PC-9 (cell line): ENCODE results near the gene BDH1. TPM values are rescaled to one million over a fixed set of nuclear protein-coding genes. Genes with fewer than 3 reads are reported as not detected.

Experiments used
- BruUV-seq: library from RNA; stranded (reverse); fragments of 400-500 nt; replicated peaks from 2 replicates; lab custom pipeline; 2021; lab: Mats Ljungman, UMichigan
- CTCF ChIA-PET: fragments of 300-600 bp; sonication (Branson Sonifier 250); formaldehyde crosslinking; loops from one replicate; lab custom pipeline; 2022; ENCODE audit warnings: antibody characterized with exemption; lab: Charles Lee
- POLR2A ChIA-PET: fragments of 300-600 bp; sonication (Branson Sonifier 250); formaldehyde crosslinking; loops from one replicate; lab custom pipeline; 2022; ENCODE audit warnings: antibody characterized with exemption; ENCODE audit not compliant: unreplicated experiment; lab: Charles Lee
- DNase-seq, 2 experiments: peaks; one replicate each; pipeline versions ENCODE4 v3.0.0 to v3.0.0-alpha.2; 2015 to 2022; ENCODE audit warnings: mixed read lengths in 1 of 2
- H2AFZ ChIP-seq: fragments of 200-600 bp; sonication (generic); 2 replicates; pipeline ENCODE4 v1.8.1; 2017; ENCODE audit warnings: antibody characterized with exemption
- H3F3A ChIP-seq: fragments of 200-600 bp; sonication (generic); 2 replicates; pipeline ENCODE4 v1.8.1; 2017; ENCODE audit warnings: antibody characterized with exemption, mild to moderate bottlenecking, low read depth; ENCODE audit not compliant: insufficient read depth
- H3K27ac ChIP-seq: fragments of 200-600 bp; sonication (generic); 2 replicates; pipeline ENCODE4 v1.6.1; 2016; ENCODE audit warnings: mixed run types
- H3K27me3 ChIP-seq: fragments of 200-600 bp; sonication (generic); 2 replicates; pipeline ENCODE4 v1.6.1; 2016; ENCODE audit warnings: low read depth, mixed run types; ENCODE audit not compliant: insufficient read depth
- H3K36me3 ChIP-seq: fragments of 200-600 bp; sonication (generic); 2 replicates; pipeline ENCODE4 v1.6.1; 2016; ENCODE audit warnings: low read depth, mixed run types
- H3K4me1 ChIP-seq: fragments of 200-600 bp; sonication (generic); replicated peaks from 2 replicates; pipeline ENCODE4 v1.6.1; 2016; ENCODE audit warnings: mixed run types; ENCODE audit not compliant: insufficient read depth
- H3K4me2 ChIP-seq: fragments of 200-600 bp; sonication (generic); 2 replicates; pipeline ENCODE4 v1.6.1; 2017; ENCODE audit warnings: mixed run types
- H3K4me3 ChIP-seq: fragments of 200-600 bp; sonication (generic); 2 replicates; pipeline ENCODE4 v1.6.1; 2016; ENCODE audit warnings: mixed run types
- H3K79me2 ChIP-seq: fragments of 200-600 bp; sonication (generic); 2 replicates; pipeline ENCODE4 v1.6.1; 2017; ENCODE audit warnings: low read depth, mixed run types
- H3K9me2 ChIP-seq: fragments of 200-600 bp; sonication (generic); 2 replicates; pipeline ENCODE4 v1.8.1; 2017; ENCODE audit warnings: mild to moderate bottlenecking; ENCODE audit not compliant: insufficient read depth
- H3K9me3 ChIP-seq: fragments of 200-600 bp; sonication (generic); 2 replicates; pipeline ENCODE4 v1.8.1; 2016; ENCODE audit warnings: low read depth; ENCODE audit not compliant: insufficient read depth
- H4K20me1 ChIP-seq: fragments of 200-600 bp; sonication (generic); 2 replicates; pipeline ENCODE4 v1.8.1; 2017; ENCODE audit not compliant: insufficient read depth
- CTCF ChIP-seq: fragments of 200-600 bp; sonication (generic); conservative IDR thresholded peaks from 2 replicates; pipeline ENCODE4 v1.6.1; 2017; ENCODE audit warnings: mixed run types, antibody characterized with exemption, mild to moderate bottlenecking, moderate library complexity
- EZH2 ChIP-seq: fragments of 200-600 bp; sonication (generic); IDR thresholded peaks from 2 replicates; pipeline ENCODE4 v1.8.0; 2017; ENCODE audit warnings: antibody characterized with exemption, low read depth
- intact Hi-C: fragments of 100-400 bp; cut with micrococcal nuclease; formaldehyde crosslinking; loops from one replicate; pipeline ENCODE4 v1.10.0; 2022; ENCODE audit not compliant: unreplicated experiment
- total RNA-seq: library from RNA; stranded (reverse); gene quantifications from 2 replicates; pipeline ENCODE4 v1.2.3, GENCODE V29; 2021

The BDH1 gene
- total RNA-seq, 1 experiment from 2014 or later: 55.1 TPM

DNA sequence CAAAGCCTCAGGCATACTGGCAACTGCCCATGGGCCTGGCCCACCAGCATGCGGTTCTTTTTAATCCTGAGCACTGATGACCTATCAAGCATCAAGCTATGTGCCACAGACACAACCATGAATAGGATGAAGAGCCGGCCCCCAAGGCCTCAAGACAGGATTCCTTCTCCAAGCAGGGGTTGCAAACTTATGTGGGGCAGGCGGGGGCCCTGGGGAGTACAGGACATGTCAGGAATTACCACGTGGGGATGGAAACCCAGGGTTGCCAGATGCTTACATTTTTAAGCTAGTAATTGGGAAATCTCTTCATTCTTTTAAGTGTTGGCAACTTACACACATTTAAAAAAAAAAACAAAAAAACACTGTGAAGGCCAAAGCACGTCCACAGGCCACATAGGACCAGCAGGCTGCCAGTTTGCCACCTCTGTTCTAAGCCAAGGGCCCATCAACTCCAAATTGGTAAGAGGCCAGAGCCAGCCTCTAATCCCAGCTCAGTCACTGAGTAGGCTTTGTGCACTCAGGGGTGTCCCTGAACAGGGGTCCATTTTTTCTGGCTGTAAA lies 32.8 kb downstream of the BDH1 start:
- no peaks in the 10 kb centered on the region for H3K27me3 ChIP-seq
- CTCF ChIA-PET: interaction anchor here (0.6 kb wide), 1 partner anchor 291 kb away, joined by 9 read pairs; no protein-coding TSS in a partner anchor

GRCh38 chr3:197522183-197522715 lies 33.5 kb downstream of the BDH1 start:
- BruUV-seq: no TSS peak
- Histone ChIP-seq H3K9me2 (no peaks in the 10 kb centered on the region), H4K20me1 (no peaks in the 10 kb centered on the region), H3K27me3 (no peaks in the 10 kb centered on the region), H3K36me3 (no peaks in the 10 kb centered on the region), H3K4me3 (no peak overlapping the region), H3K9me3 (no peaks in the 10 kb centered on the region), H3K27ac (no peak overlapping the region), H3K4me2 (no peak overlapping the region), H3K4me1 (peaks cover 15% of the 10 kb centered on the region), H3F3A (peaks cover 12% of the 10 kb centered on the region; the same call in 1 of the 2 replicates), H3K79me2 (no peaks in the 10 kb centered on the region), H2AFZ (no peak overlapping the region)
- ChIA-PET CTCF (no interaction called here), POLR2A (no interaction called here)
- intact Hi-C loops: no loop called here
- DNase-seq: peak in 1 of 2 experiments; percentile 61
- TF ChIP-seq CTCF (no peak), EZH2 (no peak)

More for the DNA sequence above, 32.8 kb downstream of the BDH1 start:
- intact Hi-C loops: no loop called here
- no peak overlapping the region for H3K27ac ChIP-seq
- no peaks in the 10 kb centered on the region for H3K79me2 ChIP-seq
- no peak overlapping the region for H3K4me2 ChIP-seq
- H3K36me3 ChIP-seq: no peaks in the 10 kb centered on the region
- POLR2A ChIA-PET: no interaction called here
- H3K4me1 ChIP-seq: peaks cover 15% of the 10 kb centered on the region
- H3F3A ChIP-seq: peaks cover 12% of the 10 kb centered on the region; the same call in 1 of the 2 replicates
- TF ChIP-seq EZH2: no peak
- TF ChIP-seq CTCF: no peak
- no peak overlapping the region for H2AFZ ChIP-seq
- BruUV-seq: no TSS peak
- H4K20me1 ChIP-seq: no peaks in the 10 kb centered on the region
- DNase-seq: no peak
- H3K9me2 ChIP-seq: no peaks in the 10 kb centered on the region
- H3K9me3 ChIP-seq: no peaks in the 10 kb centered on the region
- no peak overlapping the region for H3K4me3 ChIP-seq

- H3K4me2 ChIP-seq: no peak overlapping the region
- TF ChIP-seq EZH2 (no peak), CTCF (no peak)
- no peaks in the 10 kb centered on the region for H4K20me1 ChIP-seq
- no peak overlapping the region for H3K4me3 ChIP-seq
- peaks cover 15% of the 10 kb centered on the region; the same call in 1 of the 2 replicates for H3F3A ChIP-seq
- H3K9me3 ChIP-seq: no peaks in the 10 kb centered on the region
- H3K27ac ChIP-seq: no peak overlapping the region
- DNase-seq: no peak
- H3K27me3 ChIP-seq: no peaks in the 10 kb centered on the region
- BruUV-seq: no TSS peak
- ChIA-PET CTCF (no interaction called here), POLR2A (no interaction called here)
- no peaks in the 10 kb centered on the region for H3K36me3 ChIP-seq
- intact Hi-C loops: no loop called here
- H3K4me1 ChIP-seq: peaks cover 21% of the 10 kb centered on the region
- H2AFZ ChIP-seq: no peak overlapping the region
- H3K9me2 ChIP-seq: no peaks in the 10 kb centered on the region
- no peaks in the 10 kb centered on the region for H3K79me2 ChIP-seq
Observed at GRCh38 chr3:197521277-197522182, 34.2 kb downstream of the BDH1 start.
